Panc1 (cell line): ENCODE data around the gene COL5A1. TPM values are rescaled to one million over a fixed set of nuclear protein-coding genes. Genes with fewer than 3 reads are reported as not detected.

ENCODE experiments used
- ATAC-seq: fragments of 200-7000 bp; cut with Tn5 transposase; 2 replicates; pipeline ENCODE4 v1.9.1; 2020; ENCODE audit warnings: mild to moderate bottlenecking, moderate library complexity
- BruUV-seq: library from RNA; stranded (reverse); fragments of 400-500 nt; replicated peaks from 2 replicates; lab custom pipeline; 2021; lab: Mats Ljungman, UMichigan
- CTCF ChIA-PET: fragments of 300-600 bp; sonication (Branson Sonifier 250); formaldehyde crosslinking; loops from one replicate; lab custom pipeline; 2022; ENCODE audit warnings: antibody characterized with exemption; lab: Charles Lee
- POLR2A ChIA-PET: fragments of 300-600 bp; sonication (Branson Sonifier 250); formaldehyde crosslinking; loops from one replicate; lab custom pipeline; 2022; ENCODE audit warnings: antibody characterized with exemption; lab: Charles Lee
- DNase-seq: peaks from one replicate; pipeline ENCODE4 v3.0.0-alpha.2; 2010; ENCODE audit warnings: low read depth, low spot score
- H3K27ac ChIP-seq: 2 replicates; pipeline ENCODE4 v1.5.1; 2011; ENCODE audit warnings: mild to moderate bottlenecking, low read length, inconsistent platforms
- H3K27me3 ChIP-seq: fragments of 200-500 bp; sonication (Bioruptor generic); 2 replicates; pipeline ENCODE4 v1.6.0; 2014; ENCODE audit warnings: low read length, inconsistent platforms; ENCODE audit not compliant: control insufficient read depth, insufficient read depth
- H3K36me3 ChIP-seq: fragments of 200-500 bp; sonication (Bioruptor generic); 2 replicates; pipeline ENCODE4 v1.5.1; 2014; ENCODE audit warnings: inconsistent platforms, mild to moderate bottlenecking, low read length, moderate library complexity; ENCODE audit not compliant: control insufficient read depth, insufficient read depth
- H3K4me1 ChIP-seq: 2 replicates; pipeline ENCODE4 v1.5.1; 2011; ENCODE audit warnings: inconsistent platforms, mild to moderate bottlenecking, low read length, moderate library complexity; ENCODE audit not compliant: control insufficient read depth, insufficient read depth
- H3K4me3 ChIP-seq, 2 experiments: 2 replicates each; pipeline ENCODE4 v1.5.1; 2011 to 2012; ENCODE audit warnings: low read depth in 2 of 2, low read length in 2 of 2, mild to moderate bottlenecking in 2 of 2, inconsistent platforms in 1 of 2, moderate library complexity in 1 of 2
- H3K9me3 ChIP-seq: fragments of 200-500 bp; sonication (Bioruptor generic); 2 replicates; pipeline ENCODE4 v1.5.1; 2014; ENCODE audit warnings: low read depth, mild to moderate bottlenecking, inconsistent platforms, low read length, moderate library complexity; ENCODE audit not compliant: control insufficient read depth, insufficient read depth
- CTCF ChIP-seq: fragments of 450-650 bp; IDR thresholded peaks from 2 replicates; pipeline ENCODE4 v1.5.1; 2017; ENCODE audit warnings: mild to moderate bottlenecking
- POLR2AphosphoS5 ChIP-seq: IDR thresholded peaks from 2 replicates; pipeline ENCODE4 v1.6.1; 2012; ENCODE audit warnings: mild to moderate bottlenecking, low read depth, low read length, moderate library complexity
- REST ChIP-seq, 2 experiments: IDR thresholded peaks; 2 replicates each; pipeline ENCODE4 v1.6.1; 2011 to 2012; ENCODE audit warnings: low read depth in 2 of 2, control low read depth in 1 of 2, low read length in 1 of 2, mild to moderate bottlenecking in 1 of 2, moderate library complexity in 1 of 2; ENCODE audit not compliant: insufficient read depth in 1 of 2
- SIN3A ChIP-seq: IDR thresholded peaks from 2 replicates; pipeline ENCODE4 v1.6.1; 2012; ENCODE audit warnings: low read depth, mild to moderate bottlenecking, low read length, moderate library complexity, borderline replicate concordance; ENCODE audit not compliant: insufficient read depth
- TCF7L2 ChIP-seq: IDR thresholded peaks from 2 replicates; pipeline ENCODE4 v1.6.1; 2011; ENCODE audit warnings: mild to moderate bottlenecking, low read depth, low read length, inconsistent platforms
- in situ Hi-C: cut with HindIII; loops from 2 replicates; pipeline ENCODE4 v1.10.0; 2016; ENCODE audit warnings: low sequenced_read_pairs, low pct_unique_long_range_greater_than_20kb
- intact Hi-C: fragments of 100-400 bp; cut with micrococcal nuclease; formaldehyde crosslinking; loops from one replicate; pipeline ENCODE4 v1.10.0; 2022; ENCODE audit not compliant: unreplicated experiment
- total RNA-seq: library from RNA; stranded (reverse); gene quantifications from one replicate; pipeline ENCODE4 v1.2.1, GENCODE V29; 2021; ENCODE audit not compliant: unreplicated experiment

The COL5A1 gene
- total RNA-seq, 1 experiment from 2014 or later: 5.7 TPM

DNA sequence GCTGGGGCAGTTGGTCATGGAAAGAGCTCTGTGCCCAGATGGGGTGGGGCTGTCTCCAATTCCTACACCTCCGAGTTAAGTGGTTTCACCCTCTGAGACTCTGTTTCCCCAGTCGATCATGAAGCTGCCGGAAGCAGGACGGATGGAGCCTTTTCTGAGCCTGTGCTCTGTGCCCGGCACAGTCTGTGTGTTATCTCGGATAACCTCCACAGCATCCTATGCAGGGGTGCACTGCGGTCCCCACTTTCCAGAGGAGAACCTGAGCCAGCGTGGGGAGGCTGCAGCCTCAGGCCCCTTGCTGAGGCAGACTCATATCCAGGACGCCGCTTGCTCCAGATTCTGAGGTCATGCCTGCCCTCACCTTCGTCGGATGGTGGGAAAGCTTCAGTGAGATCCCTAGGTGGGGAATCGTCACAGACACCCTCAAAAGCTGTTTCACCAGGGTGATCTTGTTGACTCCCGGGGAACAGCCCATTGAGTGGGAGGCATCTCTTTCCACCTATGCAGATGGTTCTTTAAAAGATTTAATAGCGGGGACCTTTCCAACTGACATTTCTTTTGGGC is 6.9 kb upstream of the COL5A1 start:
- Histone ChIP-seq H3K9me3 (no peaks in the 10 kb centered on the region), H3K4me3 (no peak overlapping the region), H3K27ac (no peak overlapping the region), H3K27me3 (no peaks in the 10 kb centered on the region), H3K36me3 (no peaks in the 10 kb centered on the region), H3K4me1 (no peaks in the 10 kb centered on the region)
- CTCF ChIA-PET: no interaction called here
- POLR2A ChIA-PET: no interaction called here
- no peak for TF ChIP-seq REST (IDR thresholded peaks at IDR 0.05; ENCODE audit: insufficient read depth in 1 of 2, low read depth in 2 of 2, low read length in 1 of 2)
- no TSS peak for BruUV-seq
- intact Hi-C loops: no loop called here
- in situ Hi-C loops: no loop called here
- ATAC-seq (no peak), DNase-seq (no peak)

- Histone ChIP-seq H3K27me3 (no peaks in the 10 kb centered on the region; the same call in 1 of the 2 replicates), H3K4me1 (no peaks in the 10 kb centered on the region), H3K27ac (no peak overlapping the region), H3K36me3 (no peaks in the 10 kb centered on the region), H3K4me3 (no peak overlapping the region), H3K9me3 (no peaks in the 10 kb centered on the region)
- no TSS peak for BruUV-seq
- TF ChIP-seq CTCF (no peak), REST (IDR thresholded peaks at IDR 0.05; ENCODE audit: insufficient read depth in 1 of 2, low read depth in 2 of 2, low read length in 1 of 2) (no peak), TCF7L2 (no peak), SIN3A (no peak), POLR2AphosphoS5 (no peak)
- POLR2A ChIA-PET: no interaction called here
- CTCF ChIA-PET: no interaction called here
- ATAC-seq (no peak), DNase-seq (no peak)
- in situ Hi-C loops (no loop called here), intact Hi-C loops (no loop called here)
Observed at GRCh38 chr9:134635351-134636148, 6.1 kb upstream of the COL5A1 start.
